Nephron progenitor cell (in vitro differentiated cells): ENCODE measurements around the gene GBP2.
"Not testable (repeated sequence)": the region's sequence is repeated elsewhere in the genome, so short reads cannot be mapped to it uniquely, and the experiment has no call there.

Source experiments
- DNase-seq: peaks from one replicate; pipeline ENCODE4 v3.0.0; 2021
- H3K27ac Mint-ChIP-seq: 2 replicates; pipeline ENCODE4 v1.8.0; 2021; ENCODE audit warnings: mild to moderate bottlenecking, moderate library complexity, mixed read lengths
- H3K27me3 Mint-ChIP-seq: 2 replicates; pipeline ENCODE4 v1.8.0; 2021; ENCODE audit warnings: mild to moderate bottlenecking, low read depth, mixed read lengths; ENCODE audit not compliant: poor library complexity
- H3K36me3 Mint-ChIP-seq: 2 replicates; pipeline ENCODE4 v1.8.0; 2021; ENCODE audit warnings: low read depth, mixed read lengths
- H3K4me1 Mint-ChIP-seq: 2 replicates; pipeline ENCODE4 v1.8.0; 2021; ENCODE audit warnings: mixed read lengths
- H3K4me3 Mint-ChIP-seq: 2 replicates; pipeline ENCODE4 v1.8.0; 2021; ENCODE audit warnings: mild to moderate bottlenecking, moderate library complexity, mixed read lengths
- H3K9me3 Mint-ChIP-seq: 2 replicates; pipeline ENCODE4 v1.8.0; 2021; ENCODE audit warnings: mild to moderate bottlenecking, moderate library complexity, mixed read lengths
- TF ChIP-seq, protein P1 (sequence below): fragments of 200-600 bp; sonication (generic); IDR thresholded peaks from 2 replicates; pipeline ENCODE4 v1.5.0; 2021; ENCODE audit warnings: antibody characterized with exemption

Gene GBP2

DNA sequence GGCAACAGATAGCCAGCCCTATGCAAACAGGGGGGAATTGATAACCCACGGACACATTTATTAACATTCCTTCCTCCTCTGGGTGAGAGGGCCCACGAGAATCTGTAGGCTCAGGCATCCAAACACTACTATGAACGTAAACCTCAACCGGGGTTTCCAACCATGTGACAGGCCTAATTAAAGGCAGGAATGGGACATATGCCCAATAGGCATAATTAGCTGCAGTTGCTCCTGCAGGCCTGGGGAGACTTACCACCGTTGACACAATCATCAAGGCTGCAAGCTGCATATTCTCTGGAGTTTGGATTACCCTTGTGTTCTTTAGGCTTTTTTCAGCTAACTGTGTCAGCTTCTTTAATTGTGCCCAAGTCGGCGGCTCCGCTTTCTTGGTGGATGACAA is 38.7 kb downstream of the GBP2 start:
- Mint-ChIP-seq H3K4me3 (no peak overlapping the region), H3K4me1 (no peaks in the 10 kb centered on the region)
- TF ChIP-seq, protein P1, sequence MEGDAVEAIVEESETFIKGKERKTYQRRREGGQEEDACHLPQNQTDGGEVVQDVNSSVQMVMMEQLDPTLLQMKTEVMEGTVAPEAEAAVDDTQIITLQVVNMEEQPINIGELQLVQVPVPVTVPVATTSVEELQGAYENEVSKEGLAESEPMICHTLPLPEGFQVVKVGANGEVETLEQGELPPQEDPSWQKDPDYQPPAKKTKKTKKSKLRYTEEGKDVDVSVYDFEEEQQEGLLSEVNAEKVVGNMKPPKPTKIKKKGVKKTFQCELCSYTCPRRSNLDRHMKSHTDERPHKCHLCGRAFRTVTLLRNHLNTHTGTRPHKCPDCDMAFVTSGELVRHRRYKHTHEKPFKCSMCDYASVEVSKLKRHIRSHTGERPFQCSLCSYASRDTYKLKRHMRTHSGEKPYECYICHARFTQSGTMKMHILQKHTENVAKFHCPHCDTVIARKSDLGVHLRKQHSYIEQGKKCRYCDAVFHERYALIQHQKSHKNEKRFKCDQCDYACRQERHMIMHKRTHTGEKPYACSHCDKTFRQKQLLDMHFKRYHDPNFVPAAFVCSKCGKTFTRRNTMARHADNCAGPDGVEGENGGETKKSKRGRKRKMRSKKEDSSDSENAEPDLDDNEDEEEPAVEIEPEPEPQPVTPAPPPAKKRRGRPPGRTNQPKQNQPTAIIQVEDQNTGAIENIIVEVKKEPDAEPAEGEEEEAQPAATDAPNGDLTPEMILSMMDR: no peak

GRCh38 chr1:89085781-89086180 is 40.1 kb downstream of the GBP2 start:
- no peak for DNase-seq
- H3K36me3 Mint-ChIP-seq: no peaks in the 10 kb centered on the region
- H3K27me3 Mint-ChIP-seq: peaks cover 2% of the 10 kb centered on the region
- H3K4me3 Mint-ChIP-seq: no peak overlapping the region
- TF ChIP-seq, protein P1: no peak
- H3K27ac Mint-ChIP-seq: no peak overlapping the region
- no peaks in the 10 kb centered on the region for H3K4me1 Mint-ChIP-seq
- H3K9me3 Mint-ChIP-seq: peaks cover 4% of the 10 kb centered on the region

More for the DNA sequence above, 38.7 kb downstream of the GBP2 start:
- no peak for DNase-seq
- no peak overlapping the region for H3K27ac Mint-ChIP-seq
- H3K27me3 Mint-ChIP-seq: peaks cover 2% of the 10 kb centered on the region
- no peaks in the 10 kb centered on the region for H3K36me3 Mint-ChIP-seq
- H3K9me3 Mint-ChIP-seq: no peaks in the 10 kb centered on the region

- no peak for DNase-seq
- no peak overlapping the region for H3K27ac Mint-ChIP-seq
- TF ChIP-seq, protein P1: no peak
- peaks cover 2% of the 10 kb centered on the region for H3K27me3 Mint-ChIP-seq
- no peaks in the 10 kb centered on the region for H3K4me1 Mint-ChIP-seq
- H3K36me3 Mint-ChIP-seq: no peaks in the 10 kb centered on the region
- no peak overlapping the region for H3K4me3 Mint-ChIP-seq
- H3K9me3 Mint-ChIP-seq: peaks cover 36% of the 10 kb centered on the region
These were observed 44.9 kb downstream of the GBP2 start for GRCh38 chr1:89081005-89081404.

- not testable (repeated sequence) for H3K27me3 Mint-ChIP-seq, DNase-seq, H3K36me3 Mint-ChIP-seq, H3K27ac Mint-ChIP-seq, H3K4me3 Mint-ChIP-seq, H3K4me1 Mint-ChIP-seq
- H3K9me3 Mint-ChIP-seq: peaks cover 41% of the 10 kb centered on the region
These were observed 45.8 kb downstream of the GBP2 start for GRCh38 chr1:89080068-89080467.

DNA sequence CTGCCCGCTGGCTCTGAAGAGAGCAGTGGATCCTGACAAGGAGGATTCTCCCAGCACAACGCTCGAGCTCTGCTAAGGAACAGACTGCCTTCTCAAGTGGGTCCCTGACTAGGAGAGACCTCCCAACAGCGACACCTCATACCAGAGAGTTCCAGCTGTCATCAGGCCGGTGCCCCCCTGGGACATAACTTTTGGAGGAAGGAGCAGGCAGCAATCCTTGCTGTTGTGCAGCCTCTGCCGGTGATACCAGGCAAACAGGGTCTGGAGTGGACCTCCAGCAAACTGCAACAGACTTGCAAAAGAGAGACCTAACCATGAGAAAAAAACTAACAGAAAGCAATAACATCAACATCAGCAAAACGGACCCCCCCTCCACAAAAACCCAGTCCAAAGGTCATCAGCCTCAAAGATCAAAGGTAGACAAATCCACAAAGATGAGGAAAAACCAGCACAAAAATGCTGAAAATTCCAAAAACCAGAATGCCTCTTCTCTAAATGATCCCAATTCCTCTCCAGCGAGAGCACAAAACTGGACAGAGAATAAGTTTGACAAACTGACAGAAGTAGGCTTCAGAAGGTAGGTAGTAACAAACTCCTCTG is 53.3 kb downstream of the GBP2 start:
- H3K27me3 Mint-ChIP-seq, H3K4me1 Mint-ChIP-seq, DNase-seq, H3K27ac Mint-ChIP-seq, H3K4me3 Mint-ChIP-seq, H3K36me3 Mint-ChIP-seq: not testable (repeated sequence)
- H3K9me3 Mint-ChIP-seq: peaks cover 32% of the 10 kb centered on the region

GRCh38 chr1:89070509-89070908 is 55.4 kb downstream of the GBP2 start:
- DNase-seq: no peak
- no peak overlapping the region for H3K27ac Mint-ChIP-seq

GRCh38 chr1:89069951-89070350 is 56.0 kb downstream of the GBP2 start:
- peaks cover 2% of the 10 kb centered on the region for H3K4me1 Mint-ChIP-seq
- H3K36me3 Mint-ChIP-seq: no peaks in the 10 kb centered on the region
- peaks cover 12% of the 10 kb centered on the region for H3K9me3 Mint-ChIP-seq
- DNase-seq: no peak
- TF ChIP-seq, protein P1: no peak
- H3K4me3 Mint-ChIP-seq: no peak overlapping the region
- peaks cover 8% of the 10 kb centered on the region for H3K27me3 Mint-ChIP-seq
- no peak overlapping the region for H3K27ac Mint-ChIP-seq

More at GRCh38 chr1:89070509-89070908, 55.4 kb downstream of the GBP2 start:
- Mint-ChIP-seq H3K4me3 (no peak overlapping the region), H3K27me3 (peaks cover 8% of the 10 kb centered on the region), H3K36me3 (no peaks in the 10 kb centered on the region), H3K4me1 (no peaks in the 10 kb centered on the region), H3K9me3 (peaks cover 15% of the 10 kb centered on the region)
- TF ChIP-seq, protein P1: no peak
